Stimulated activated naive B cell treated with anti-CD40 and anti-IgM and Interleukin-4, amounts not matched to agents 10 μg/mL and 1 μg/mL and 100 μg/mL, for 72 hours (primary cell): ENCODE results near the gene RHBDF2.
A peak's percentile ranks its signal among the peaks of the same experiment; 100 is the strongest.

Experiments used
- ATAC-seq, 2 donors: fragments of 150-1000 bp; cut with Tn5 transposase; replicated peaks; 2 replicates each; pipeline ENCODE4 v1.10.0; 2021; ENCODE audit warnings: moderate library complexity in 1 of 2
- DNase-seq: peaks from one replicate; pipeline ENCODE4 v3.0.0; 2021
- H3K27ac Mint-ChIP-seq: one replicate; pipeline ENCODE4 v1.8.0; 2022; ENCODE audit warnings: mild to moderate bottlenecking, mixed read lengths
- H3K27me3 Mint-ChIP-seq, 2 donors: one replicate each; pipeline ENCODE4 v1.8.0; 2022; ENCODE audit warnings: mixed read lengths in 2 of 2
- H3K36me3 Mint-ChIP-seq, 2 donors: one replicate each; pipeline ENCODE4 v1.8.0; 2022; ENCODE audit warnings: mixed read lengths in 2 of 2, mild to moderate bottlenecking in 1 of 2
- H3K4me1 Mint-ChIP-seq, 2 donors: one replicate each; pipeline ENCODE4 v1.8.0; 2022; ENCODE audit warnings: mixed read lengths in 2 of 2, mild to moderate bottlenecking in 1 of 2
- H3K4me3 Mint-ChIP-seq, 2 donors: one replicate each; pipeline ENCODE4 v1.8.0; 2022; ENCODE audit warnings: mild to moderate bottlenecking in 2 of 2, mixed read lengths in 2 of 2, moderate library complexity in 1 of 2
- H3K9me3 Mint-ChIP-seq, 2 donors: one replicate each; pipeline ENCODE4 v1.8.0; 2022; ENCODE audit warnings: mixed read lengths in 2 of 2, mild to moderate bottlenecking in 1 of 2

The RHBDF2 gene

GRCh38 chr17:76501018-76501826, at the start of gene RHBDF2:
Gene RHBDF2, minus strand, starts transcription at chr17:76501423. Its CDS starts 19,899 bp downstream, at chr17:76481524.
- Mint-ChIP-seq H3K27me3 (no peaks in the 10 kb centered on the region), H3K4me1 (peaks cover 57 to 72% of the 10 kb centered on the region in 2 donors), H3K27ac (peak within 1 kb of the TSS; percentile 97), H3K36me3 (peaks cover 14 to 17% of the 10 kb centered on the region in 2 donors), H3K4me3 (peak within 1 kb of the TSS; percentile 83 to 97), H3K9me3 (no peaks in the 10 kb centered on the region)
- peak; percentile 79 to 87 for ATAC-seq
- DNase-seq: peak; percentile 93

- Mint-ChIP-seq H3K9me3 (no peaks in the 10 kb centered on the region), H3K36me3 (peaks cover 0 to 1% of the 10 kb centered on the region in 2 donors), H3K4me1 (peaks cover 6 to 9% of the 10 kb centered on the region in 2 donors), H3K4me3 (no peak overlapping the region), H3K27ac (no peak overlapping the region), H3K27me3 (peaks cover 3 to 4% of the 10 kb centered on the region in 2 donors)
- ATAC-seq (no peak), DNase-seq (no peak)
Measured at GRCh38 chr17:76549539-76549938, 48.3 kb upstream of the RHBDF2 start.

- no peaks in the 10 kb centered on the region for H3K9me3 Mint-ChIP-seq
- H3K4me1 Mint-ChIP-seq: peaks cover 5 to 9% of the 10 kb centered on the region in 2 donors
- peaks cover 5 to 7% of the 10 kb centered on the region in 2 donors for H3K27me3 Mint-ChIP-seq
- ATAC-seq (no peak), DNase-seq (no peak)
- H3K4me3 Mint-ChIP-seq: no peak overlapping the region
- H3K36me3 Mint-ChIP-seq: peaks cover under 1 to 1% of the 10 kb centered on the region in 2 donors
- no peak overlapping the region for H3K27ac Mint-ChIP-seq
Measured at GRCh38 chr17:76549215-76549518, 47.9 kb upstream of the RHBDF2 start.

- DNase-seq: no peak
- Mint-ChIP-seq H3K27ac (no peak overlapping the region), H3K4me3 (no peak overlapping the region), H3K9me3 (no peaks in the 10 kb centered on the region), H3K27me3 (peaks cover 9 to 12% of the 10 kb centered on the region in 2 donors), H3K36me3 (peaks cover 1 to 3% of the 10 kb centered on the region in 2 donors), H3K4me1 (peaks cover 5 to 9% of the 10 kb centered on the region in 2 donors)
- ATAC-seq: no peak
Measured at GRCh38 chr17:76548378-76549214, 47.4 kb upstream of the RHBDF2 start.

GRCh38 chr17:76547642-76548202, 46.5 kb upstream of the RHBDF2 start:
- Mint-ChIP-seq H3K27me3 (peaks cover 11 to 14% of the 10 kb centered on the region in 2 donors), H3K36me3 (peaks cover 1 to 3% of the 10 kb centered on the region in 2 donors), H3K4me3 (no peak overlapping the region), H3K4me1 (peaks cover 5 to 9% of the 10 kb centered on the region in 2 donors), H3K9me3 (no peaks in the 10 kb centered on the region), H3K27ac (no peak overlapping the region)
- no peak for ATAC-seq
- DNase-seq: no peak

GRCh38 chr17:76547183-76547641, 46.0 kb upstream of the RHBDF2 start:
- peak; percentile 48 for DNase-seq
- Mint-ChIP-seq H3K27ac (no peak overlapping the region), H3K9me3 (no peaks in the 10 kb centered on the region), H3K27me3 (peaks cover 16 to 19% of the 10 kb centered on the region in 2 donors), H3K36me3 (peaks cover 1 to 5% of the 10 kb centered on the region in 2 donors), H3K4me3 (no peak overlapping the region), H3K4me1 (peaks cover 5 to 9% of the 10 kb centered on the region in 2 donors)
- ATAC-seq: peak; percentile 92 to 94

GRCh38 chr17:76546556-76547182, 45.4 kb upstream of the RHBDF2 start:
- no peak overlapping the region for H3K4me3 Mint-ChIP-seq
- DNase-seq: no peak
- peaks cover 5 to 9% of the 10 kb centered on the region in 2 donors for H3K4me1 Mint-ChIP-seq
- H3K36me3 Mint-ChIP-seq: peaks cover 1 to 7% of the 10 kb centered on the region in 2 donors
- ATAC-seq: no peak
- peaks cover 20 to 23% of the 10 kb centered on the region in 2 donors for H3K27me3 Mint-ChIP-seq
- no peak overlapping the region for H3K27ac Mint-ChIP-seq
- H3K9me3 Mint-ChIP-seq: no peaks in the 10 kb centered on the region

- ATAC-seq (no peak), DNase-seq (no peak)
- peaks cover 4 to 6% of the 10 kb centered on the region in 2 donors for H3K4me1 Mint-ChIP-seq
- H3K4me3 Mint-ChIP-seq: no peak overlapping the region
- H3K27me3 Mint-ChIP-seq: peaks cover 23 to 26% of the 10 kb centered on the region in 2 donors
- H3K27ac Mint-ChIP-seq: no peak overlapping the region
- H3K36me3 Mint-ChIP-seq: peaks cover 1 to 7% of the 10 kb centered on the region in 2 donors
- H3K9me3 Mint-ChIP-seq: no peaks in the 10 kb centered on the region
Measured at GRCh38 chr17:76545918-76546555, 44.8 kb upstream of the RHBDF2 start.

GRCh38 chr17:76544546-76545365, 43.5 kb upstream of the RHBDF2 start:
- DNase-seq (no peak), ATAC-seq (no peak)
- H3K4me1 Mint-ChIP-seq: peaks cover 7 to 9% of the 10 kb centered on the region in 2 donors
- H3K9me3 Mint-ChIP-seq: no peaks in the 10 kb centered on the region
- peaks cover 31 to 35% of the 10 kb centered on the region in 2 donors for H3K27me3 Mint-ChIP-seq
- H3K36me3 Mint-ChIP-seq: peaks cover 1 to 7% of the 10 kb centered on the region in 2 donors
- H3K4me3 Mint-ChIP-seq: no peak overlapping the region
- no peak overlapping the region for H3K27ac Mint-ChIP-seq

- Mint-ChIP-seq H3K9me3 (no peaks in the 10 kb centered on the region), H3K27me3 (peaks cover 39 to 43% of the 10 kb centered on the region in 2 donors), H3K36me3 (peaks cover 1 to 7% of the 10 kb centered on the region in 2 donors), H3K4me1 (peaks cover 10 to 12% of the 10 kb centered on the region in 2 donors), H3K4me3 (no peak overlapping the region), H3K27ac (no peak overlapping the region)
- ATAC-seq (no peak), DNase-seq (no peak)
Measured at GRCh38 chr17:76543826-76544545, 42.8 kb upstream of the RHBDF2 start.

- Mint-ChIP-seq H3K4me3 (no peak overlapping the region), H3K27me3 (peaks cover 43 to 48% of the 10 kb centered on the region in 2 donors), H3K9me3 (no peaks in the 10 kb centered on the region), H3K4me1 (peaks cover 15% of the 10 kb centered on the region in 2 donors), H3K27ac (no peak overlapping the region), H3K36me3 (peaks cover 1 to 7% of the 10 kb centered on the region in 2 donors)
- no peak for ATAC-seq
- DNase-seq: no peak
Measured at GRCh38 chr17:76543482-76543825, 42.2 kb upstream of the RHBDF2 start.

- DNase-seq: no peak
- Mint-ChIP-seq H3K9me3 (no peaks in the 10 kb centered on the region), H3K27me3 (peaks cover 43 to 51% of the 10 kb centered on the region in 2 donors), H3K27ac (no peak overlapping the region), H3K36me3 (peaks cover 1 to 7% of the 10 kb centered on the region in 2 donors), H3K4me1 (peaks cover 17 to 18% of the 10 kb centered on the region in 2 donors), H3K4me3 (no peak overlapping the region)
- no peak for ATAC-seq
Measured at GRCh38 chr17:76542984-76543383, 41.8 kb upstream of the RHBDF2 start.
